ENCODE measurements around the gene SLC66A1.
"Not testable (repeated sequence)": the region's sequence is repeated elsewhere in the genome, so short reads cannot be mapped to it uniquely, and the experiment has no call there.

The SLC66A1 gene

DNA sequence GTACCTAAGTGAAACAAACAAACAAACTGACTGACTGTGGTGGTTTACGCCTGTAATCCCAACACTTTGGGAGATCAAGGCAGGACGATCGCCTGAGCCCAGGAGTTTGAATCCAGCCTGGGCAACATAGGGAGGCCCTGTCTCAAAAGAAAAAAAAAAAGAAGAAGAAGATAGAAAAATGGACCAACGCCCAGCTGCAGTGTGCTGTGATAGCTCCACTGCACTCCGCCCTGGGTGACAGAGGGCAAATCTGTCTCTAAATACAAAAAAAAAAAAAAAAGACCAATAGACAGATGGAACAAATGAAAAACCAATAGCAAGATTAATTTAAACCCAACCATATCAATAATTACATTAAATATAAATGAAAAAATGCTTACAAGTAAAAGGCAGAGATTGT, 37.5 kb upstream of the SLC66A1 start:
- TF ChIP-seq CTCF (conservative IDR thresholded peaks at IDR 0.05): no peak
- no peak overlapping the region for H3K27ac ChIP-seq

DNA sequence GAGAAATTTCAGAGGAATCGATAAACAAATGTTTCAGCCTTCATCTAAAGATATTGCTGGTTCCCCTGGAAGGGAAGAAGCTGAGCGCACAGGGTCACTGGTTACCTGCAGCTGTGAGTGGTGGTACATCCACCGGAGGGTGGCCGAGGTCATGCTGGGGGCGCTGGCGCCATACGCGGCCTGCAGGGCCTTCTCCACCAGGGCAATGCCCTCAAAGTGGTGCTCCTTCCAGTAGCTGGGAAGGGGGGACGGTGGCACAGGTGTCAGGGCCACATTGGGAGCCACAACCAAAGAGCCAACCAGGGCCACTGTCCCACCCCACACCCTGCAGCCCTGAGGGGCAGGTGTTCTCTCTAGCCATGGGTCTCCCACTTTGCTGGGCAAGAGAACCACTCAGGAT, 28.2 kb upstream of the SLC66A1 start:
- TF ChIP-seq CTCF (conservative IDR thresholded peaks at IDR 0.05): no peak
- H3K27ac ChIP-seq: no peak overlapping the region

- H3K27ac ChIP-seq: no peak overlapping the region
- no peak for TF ChIP-seq CTCF (conservative IDR thresholded peaks at IDR 0.05)
Measured at GRCh38 chr1:19284881-19285280, 27.2 kb upstream of the SLC66A1 start.

GRCh38 chr1:19285366-19285765, 26.8 kb upstream of the SLC66A1 start:
- H3K27ac ChIP-seq: not testable (repeated sequence)

DNA sequence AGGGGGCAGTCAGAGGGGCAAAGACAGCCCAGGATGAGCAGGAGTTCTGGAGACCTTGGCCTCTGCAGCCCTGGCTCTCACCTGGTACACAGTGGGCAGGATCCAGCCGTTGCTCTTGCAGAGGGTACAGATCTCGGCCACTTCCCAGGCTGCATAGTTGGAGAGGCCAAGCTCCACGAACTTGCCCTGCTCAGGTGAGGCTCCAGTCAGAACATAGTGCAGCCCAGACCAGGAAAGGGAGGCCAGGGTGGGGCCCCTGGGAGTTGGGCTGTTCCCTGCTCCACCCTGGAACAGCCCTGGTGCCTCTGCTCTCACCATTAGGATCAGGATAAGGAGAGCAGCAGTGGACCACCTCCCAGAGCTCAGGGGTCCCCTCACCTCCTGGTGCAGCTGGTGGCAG, 26.3 kb upstream of the SLC66A1 start:
- H3K27ac ChIP-seq: not testable (repeated sequence)

DNA sequence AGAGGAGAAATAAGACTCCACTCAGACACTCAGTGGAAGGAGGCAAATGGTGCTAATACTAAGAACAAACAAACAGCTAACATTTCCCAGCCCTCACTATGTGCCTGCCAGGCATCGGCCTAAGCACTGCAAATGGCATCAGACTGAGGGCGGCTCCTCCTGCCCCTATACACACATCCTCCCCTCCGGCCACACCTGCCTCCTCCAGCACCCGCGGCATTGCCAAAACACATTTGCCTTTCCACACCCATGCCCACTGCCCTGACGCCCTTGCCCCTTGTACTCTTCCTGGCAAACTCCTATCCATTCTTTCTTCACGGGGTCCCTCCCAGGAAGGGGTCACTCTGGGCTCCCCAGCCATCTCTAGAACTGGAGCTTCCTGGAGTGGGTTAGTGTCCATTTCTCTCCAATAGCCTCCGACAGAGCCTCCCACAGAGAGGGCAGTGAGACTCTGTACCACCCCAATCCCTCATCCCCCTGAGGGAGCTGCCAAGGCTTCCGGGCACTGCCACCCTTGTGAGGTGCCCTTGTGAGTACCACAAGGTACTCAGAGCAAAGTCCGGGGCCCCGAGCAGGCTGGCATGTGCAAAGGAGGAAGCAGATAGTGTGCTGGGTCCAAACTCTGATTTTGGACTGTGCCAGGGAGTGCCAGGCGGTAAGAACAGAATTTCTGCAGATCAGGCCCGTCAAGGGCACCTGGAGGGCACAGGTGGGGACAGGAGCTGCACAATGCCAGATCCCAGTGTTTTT, 24.5 kb upstream of the SLC66A1 start:
- no peak for TF ChIP-seq CTCF (conservative IDR thresholded peaks at IDR 0.05)
- H3K27ac ChIP-seq: no peak overlapping the region

GRCh38 chr1:19288324-19289241, 23.5 kb upstream of the SLC66A1 start, which contains the start of gene AKR7A3:
AKR7A3 (minus strand) TSS chr1:19288770; CDS start chr1:19288709, 61 bp downstream.
- H3K27ac ChIP-seq: peak within 1 kb of the TSS; percentile 26; the same call in 1 of the 2 replicates

- no peak for TF ChIP-seq CTCF (conservative IDR thresholded peaks at IDR 0.05)
- H3K27ac ChIP-seq: peak overlapping the region; percentile 26; the same call in 1 of the 2 replicates
Measured at GRCh38 chr1:19289244-19289643, 22.9 kb upstream of the SLC66A1 start.

GRCh38 chr1:19294638-19295037, 17.5 kb upstream of the SLC66A1 start:
- no peak overlapping the region for H3K27ac ChIP-seq
- TF ChIP-seq CTCF (conservative IDR thresholded peaks at IDR 0.05): no peak

Measured in VCaP (cell line).